ENCODE results near the gene ELOB.

ELOB gene

GRCh38 chr16:2748757-2749455, 28.2 kb downstream of the ELOB start:
- peaks cover 18% of the 10 kb centered on the region for H3K4me1 ChIP-seq (ENCODE audit: insufficient read depth, low read length)
- H3K4me3 ChIP-seq (ENCODE audit: low read depth in 1 of 2, low read length in 2 of 2): no peak overlapping the region
- H3K9ac ChIP-seq (ENCODE audit: low read depth, low read length): no peak overlapping the region
- H3K27ac ChIP-seq (ENCODE audit: low read length): no peak overlapping the region
- TF ChIP-seq CTCF (IDR thresholded peaks at IDR 0.05; ENCODE audit: borderline replicate concordance, extremely low read depth, low read length, poor library complexity, severe bottlenecking): no peak
- TF ChIP-seq EZH2 (IDR thresholded peaks at IDR 0.05; ENCODE audit: borderline replicate concordance, low read depth, low read length, severe bottlenecking): no peak
- H3K36me3 ChIP-seq (ENCODE audit: insufficient read depth, low read length): peaks cover 21% of the 10 kb centered on the region
- H4K20me1 ChIP-seq (ENCODE audit: insufficient read depth, low read length): peaks cover 9% of the 10 kb centered on the region
- no peak for DNase-seq
- H3K4me2 ChIP-seq (ENCODE audit: insufficient read depth, low read length): no peak overlapping the region
- no peaks in the 10 kb centered on the region for H3K27me3 ChIP-seq (ENCODE audit: insufficient read depth, low read length, poor library complexity)
- H3K9me3 ChIP-seq (ENCODE audit: insufficient read depth, low read length, severe bottlenecking): no peaks in the 10 kb centered on the region
- H2AFZ ChIP-seq (ENCODE audit: low read depth, low read length): no peak overlapping the region
- H3K79me2 ChIP-seq (ENCODE audit: insufficient read depth, low read length): peaks cover 43% of the 10 kb centered on the region
- no peak for ATAC-seq (ENCODE audit: insufficient read depth, low read depth)

GRCh38 chr16:2745961-2746360, 31.1 kb downstream of the ELOB start:
- H4K20me1 ChIP-seq (ENCODE audit: insufficient read depth, low read length): no peaks in the 10 kb centered on the region
- H3K4me3 ChIP-seq (ENCODE audit: low read depth in 1 of 2, low read length in 2 of 2): no peak overlapping the region
- peaks cover 7% of the 10 kb centered on the region for H3K4me1 ChIP-seq (ENCODE audit: insufficient read depth, low read length)
- DNase-seq (no peak), ATAC-seq (ENCODE audit: insufficient read depth, low read depth) (0 out of 3 replicates have a peak, but pooled peaks have one; percentile 12)
- H3K9ac ChIP-seq (ENCODE audit: low read depth, low read length): no peak overlapping the region
- no peaks in the 10 kb centered on the region for H3K27me3 ChIP-seq (ENCODE audit: insufficient read depth, low read length, poor library complexity)
- peaks cover 18% of the 10 kb centered on the region for H3K79me2 ChIP-seq (ENCODE audit: insufficient read depth, low read length)
- no peak overlapping the region for H2AFZ ChIP-seq (ENCODE audit: low read depth, low read length)
- no peak overlapping the region for H3K27ac ChIP-seq (ENCODE audit: low read length)
- H3K4me2 ChIP-seq (ENCODE audit: insufficient read depth, low read length): no peak overlapping the region
- peaks cover 12% of the 10 kb centered on the region for H3K36me3 ChIP-seq (ENCODE audit: insufficient read depth, low read length)
- H3K9me3 ChIP-seq (ENCODE audit: insufficient read depth, low read length, severe bottlenecking): no peaks in the 10 kb centered on the region
- TF ChIP-seq CTCF (IDR thresholded peaks at IDR 0.05; ENCODE audit: borderline replicate concordance, extremely low read depth, low read length, poor library complexity, severe bottlenecking): no peak
- TF ChIP-seq EZH2 (IDR thresholded peaks at IDR 0.05; ENCODE audit: borderline replicate concordance, low read depth, low read length, severe bottlenecking): no peak

GRCh38 chr16:2745116-2745890, 31.8 kb downstream of the ELOB start:
- TF ChIP-seq EZH2 (IDR thresholded peaks at IDR 0.05; ENCODE audit: borderline replicate concordance, low read depth, low read length, severe bottlenecking): no peak
- no peak for TF ChIP-seq CTCF (IDR thresholded peaks at IDR 0.05; ENCODE audit: borderline replicate concordance, extremely low read depth, low read length, poor library complexity, severe bottlenecking)
- Histone ChIP-seq H3K79me2 (ENCODE audit: insufficient read depth, low read length) (peaks cover 11% of the 10 kb centered on the region; the same call in 1 of the 2 replicates), H2AFZ (ENCODE audit: low read depth, low read length) (no peak overlapping the region), H4K20me1 (ENCODE audit: insufficient read depth, low read length) (no peaks in the 10 kb centered on the region), H3K36me3 (ENCODE audit: insufficient read depth, low read length) (peaks cover 12% of the 10 kb centered on the region), H3K9ac (ENCODE audit: low read depth, low read length) (no peak overlapping the region), H3K4me2 (ENCODE audit: insufficient read depth, low read length) (no peak overlapping the region), H3K4me3 (ENCODE audit: low read depth in 1 of 2, low read length in 2 of 2) (no peak overlapping the region), H3K27ac (ENCODE audit: low read length) (no peak overlapping the region), H3K9me3 (ENCODE audit: insufficient read depth, low read length, severe bottlenecking) (no peaks in the 10 kb centered on the region), H3K4me1 (ENCODE audit: insufficient read depth, low read length) (peaks cover under 1% of the 10 kb centered on the region; the same call in 1 of the 2 replicates), H3K27me3 (ENCODE audit: insufficient read depth, low read length, poor library complexity) (no peaks in the 10 kb centered on the region)
- DNase-seq (no peak), ATAC-seq (ENCODE audit: insufficient read depth, low read depth) (peak; percentile 23; the same call in 1 of the 3 replicates)

All from DND-41 (cell line).